ENCODE data around the gene FOXK1.

The FOXK1 gene

GRCh38 chr7:4766666-4767519 lies 84.8 kb downstream of the FOXK1 start:
- no peak for DNase-seq

- DNase-seq = no peak
Measured at GRCh38 chr7:4768597-4769569, 86.8 kb downstream of the FOXK1 start.

DNA sequence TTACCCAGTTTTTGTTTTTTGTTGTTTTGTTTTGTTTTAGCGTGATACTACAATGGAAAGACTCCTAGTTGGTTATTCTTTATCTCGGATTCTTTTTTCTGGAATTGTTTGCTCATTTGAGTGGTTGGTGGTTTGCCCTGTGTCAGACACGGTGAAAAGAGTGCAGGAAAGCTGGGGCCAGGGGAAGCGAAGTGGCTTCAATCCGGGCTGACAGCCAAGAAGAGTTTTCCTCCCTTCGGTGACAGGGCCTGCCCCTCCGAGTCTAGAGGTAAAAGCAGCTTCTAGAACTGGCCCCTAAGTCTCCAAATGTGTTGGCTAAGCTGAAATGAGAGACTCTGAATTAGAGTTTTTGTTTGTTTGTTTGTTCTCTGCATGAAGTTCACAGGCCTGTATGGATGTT lies 87.7 kb downstream of the FOXK1 start:
- DNase-seq = no peak

DNA sequence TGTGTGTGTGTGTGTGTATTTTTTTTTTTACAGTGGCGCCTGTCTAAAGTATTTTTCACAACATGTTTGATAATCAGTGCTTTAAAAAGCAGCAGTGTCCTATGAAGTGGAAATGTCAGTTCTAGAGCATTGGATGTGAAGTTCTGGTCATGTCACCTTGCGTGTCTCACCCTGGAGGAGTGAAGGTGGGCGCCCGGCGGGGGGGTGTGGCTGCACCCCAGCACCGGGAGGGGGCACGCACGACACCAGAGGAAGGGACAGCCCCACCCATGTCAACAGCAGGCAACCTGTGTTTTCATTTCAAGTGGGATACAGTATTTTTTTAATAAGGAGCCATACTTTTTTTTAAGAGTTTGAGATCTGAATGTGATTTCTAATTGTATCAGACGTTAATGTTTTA lies 88.8 kb downstream of the FOXK1 start:
- DNase-seq = no peak

DNA sequence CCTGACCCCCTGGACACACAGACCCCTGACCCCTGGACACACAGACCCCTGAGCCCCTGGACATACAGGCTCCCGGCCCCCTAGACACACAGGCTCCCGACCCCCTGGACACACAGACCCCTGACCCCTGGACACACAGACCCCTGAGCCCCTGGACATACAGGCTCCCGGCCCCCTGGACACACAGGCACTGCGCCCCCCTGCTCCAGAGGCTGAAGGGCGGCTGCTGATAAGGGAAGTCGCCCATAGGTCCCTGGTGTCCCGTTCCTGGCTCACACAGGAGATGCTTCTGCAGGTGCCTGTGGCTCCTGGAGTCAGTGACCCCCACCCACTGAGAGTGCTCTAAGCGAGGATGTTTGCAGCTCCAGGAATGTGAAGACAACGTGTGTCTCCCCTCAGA lies 89.6 kb downstream of the FOXK1 start:
- no peak for DNase-seq

DNA sequence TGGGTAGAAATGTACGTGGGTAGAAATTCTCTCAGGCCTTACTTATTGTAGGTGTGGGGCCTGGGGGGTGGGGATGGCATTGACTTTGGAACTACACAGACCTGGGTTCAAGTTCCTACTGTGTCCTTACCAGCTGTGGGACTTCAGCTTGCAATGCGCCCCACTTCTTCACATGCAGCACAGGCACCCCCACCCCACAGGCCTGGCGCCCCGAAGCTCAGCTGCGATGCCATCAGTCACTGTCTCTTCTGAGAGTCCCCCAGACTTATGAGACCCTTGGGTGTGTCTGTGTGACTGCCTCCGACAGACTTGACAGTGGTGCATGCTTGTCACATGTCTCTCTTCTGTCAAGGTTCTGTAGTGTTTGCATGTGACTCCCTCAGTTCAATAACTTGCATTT lies 90.2 kb downstream of the FOXK1 start:
- DNase-seq = no peak

GRCh38 chr7:4774007-4774406 lies 91.9 kb downstream of the FOXK1 start:
- DNase-seq = no peak

DNA sequence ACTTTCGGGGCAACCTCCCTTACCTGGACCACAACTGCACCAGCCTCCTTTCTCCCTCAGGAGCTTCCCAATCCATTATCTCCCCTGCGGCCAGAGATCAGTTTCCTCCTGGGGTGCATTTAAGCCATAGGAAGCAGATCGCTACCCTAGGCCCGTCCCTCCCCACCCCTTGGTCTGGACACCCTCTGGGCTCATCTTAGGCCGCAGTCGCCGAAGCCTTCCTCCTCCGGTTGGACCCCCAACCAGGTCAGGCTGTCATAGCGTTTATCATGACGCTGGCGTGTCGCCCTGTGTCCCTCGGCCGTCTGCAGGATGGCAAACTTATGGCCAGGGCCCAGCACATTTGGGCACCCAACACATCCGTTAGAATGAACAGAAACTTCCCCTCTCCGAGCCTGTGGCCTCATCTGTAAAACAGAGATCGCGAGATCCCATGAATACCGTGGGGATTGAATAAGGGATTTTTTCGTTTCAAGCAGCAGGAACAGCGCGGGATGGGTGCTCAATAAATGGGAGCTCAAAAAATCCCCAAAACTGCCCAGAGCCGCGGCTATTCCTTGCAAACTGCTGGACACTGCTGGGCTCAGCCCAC lies 92.7 kb downstream of the FOXK1 start:
- DNase-seq = no peak

DNA sequence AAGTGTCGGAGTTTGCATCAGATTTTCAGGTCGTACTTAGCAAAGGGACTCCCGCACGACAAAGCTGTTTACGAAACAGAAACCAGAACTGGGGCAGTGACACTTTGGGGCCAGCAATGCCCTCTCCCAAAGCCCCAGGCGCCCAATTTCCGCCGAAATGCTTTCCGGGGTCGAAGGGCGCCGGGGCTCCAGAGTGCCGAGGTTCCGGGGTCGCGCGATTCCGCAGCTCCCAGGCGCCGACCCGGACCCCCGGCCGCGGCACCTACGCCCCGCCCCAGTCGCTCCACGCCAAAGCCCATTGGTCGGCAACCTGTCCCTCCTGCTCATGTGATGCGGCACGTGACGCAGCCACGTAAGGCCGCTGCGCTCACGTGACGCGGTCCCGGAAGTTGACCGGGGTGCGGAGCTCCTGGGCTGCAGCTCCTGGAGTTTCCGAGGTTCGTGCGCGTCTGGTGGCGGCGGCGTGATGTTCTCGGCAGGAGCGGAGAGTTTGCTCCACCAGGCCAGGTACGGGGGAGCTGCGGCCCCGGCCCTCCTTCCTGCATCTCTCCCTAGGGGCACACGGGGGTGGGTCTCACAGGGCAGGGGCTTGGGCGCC lies 93.3 kb downstream of the FOXK1 start, which contains the start of gene AP5Z1:
TSS of gene AP5Z1 (plus strand) at position 374 of the 598 bp plus-strand sequence. CDS start at position 467, 93 bp downstream.
- peak; percentile 87 for DNase-seq

- DNase-seq = no peak
Measured at GRCh38 chr7:4775848-4776623, 93.9 kb downstream of the FOXK1 start.

GRCh38 chr7:4779118-4779517 lies 97.0 kb downstream of the FOXK1 start:
- no peak for DNase-seq

DNA sequence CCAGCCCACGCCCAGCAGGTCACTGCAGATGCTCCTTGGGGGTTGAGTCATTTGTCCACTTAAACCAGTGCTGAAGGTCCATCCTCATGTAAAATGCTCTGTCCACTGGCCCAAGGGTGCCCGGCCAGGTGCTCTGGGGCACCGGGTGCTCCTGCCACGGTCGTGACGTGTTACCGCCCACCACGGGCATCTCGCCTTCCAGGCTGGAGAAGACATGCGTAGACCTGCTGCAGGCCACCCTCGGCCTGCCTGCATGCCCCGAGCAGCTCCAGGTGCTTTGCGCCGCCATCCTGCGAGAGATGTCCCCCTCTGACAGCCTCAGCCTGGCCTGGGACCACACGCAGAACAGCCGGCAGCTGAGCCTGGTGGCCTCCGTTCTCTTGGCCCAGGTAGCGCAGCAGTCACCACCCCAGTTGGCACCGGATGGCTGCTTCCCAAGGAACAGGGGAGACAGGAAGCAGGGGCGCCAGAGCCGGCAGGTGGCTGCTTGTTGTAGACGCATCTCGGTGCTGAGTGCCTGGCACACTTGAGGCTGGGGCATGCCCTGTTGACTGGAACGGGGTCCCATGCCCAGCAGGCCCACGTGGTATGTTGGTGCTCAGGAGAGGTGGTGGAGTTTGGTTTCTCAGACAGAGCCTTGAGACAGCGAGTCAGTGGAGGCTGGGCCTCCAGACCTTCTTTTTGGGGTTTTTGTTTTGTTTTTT lies 99.4 kb downstream of the FOXK1 start:
- DNase-seq = no peak

DNA sequence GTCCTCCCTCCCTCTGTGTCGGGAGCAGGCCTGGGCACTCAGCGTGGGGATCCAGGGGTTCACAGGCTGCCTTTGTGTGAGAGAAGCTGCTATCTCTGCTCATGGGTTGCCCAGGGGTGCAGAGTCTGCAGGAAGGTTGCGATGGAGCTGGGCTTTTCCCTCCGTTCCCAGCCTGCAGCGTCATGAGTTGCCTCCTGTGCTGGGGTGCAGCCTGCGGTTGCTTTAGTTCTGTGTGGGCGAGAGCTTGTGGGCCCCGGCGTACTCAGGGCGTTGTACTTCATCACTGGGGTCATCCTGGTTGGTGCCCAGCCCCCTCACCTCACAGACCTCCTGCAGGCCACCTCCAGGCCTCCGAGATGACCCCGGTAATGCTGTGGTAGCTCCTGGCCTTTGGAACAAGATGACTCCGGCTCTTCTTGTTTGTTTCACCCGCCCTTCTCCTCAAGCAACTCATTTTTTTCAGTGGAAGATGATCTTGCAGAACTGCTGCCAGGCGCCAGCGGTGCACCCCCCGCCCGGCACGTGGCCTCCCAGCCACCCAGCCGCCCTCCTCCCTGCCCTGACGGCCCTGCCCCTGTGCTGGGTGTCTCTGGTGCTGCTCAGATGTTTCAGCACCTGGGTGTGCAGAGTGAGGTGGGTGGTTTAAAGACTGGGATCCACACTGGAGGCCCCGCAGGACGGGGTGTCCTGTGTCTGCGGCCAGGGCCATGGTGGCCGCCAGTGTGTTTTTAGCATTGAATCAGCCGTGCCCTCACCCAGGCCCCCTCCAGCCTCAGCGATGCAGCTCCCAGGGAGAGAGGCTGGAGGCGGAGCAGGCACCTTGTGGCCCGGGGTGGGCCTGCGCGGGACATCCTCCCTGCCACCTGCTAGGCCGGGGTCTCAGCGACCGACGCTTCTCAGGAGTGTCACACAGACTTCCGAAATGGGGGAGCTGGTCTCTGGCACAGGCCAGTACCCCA lies 100.5 kb downstream of the FOXK1 start:
- no peak for DNase-seq

- no peak for DNase-seq
Measured at GRCh38 chr7:4783292-4783652, 101.2 kb downstream of the FOXK1 start.

GRCh38 chr7:4783762-4784351 lies 101.8 kb downstream of the FOXK1 start:
- DNase-seq = no peak

DNA sequence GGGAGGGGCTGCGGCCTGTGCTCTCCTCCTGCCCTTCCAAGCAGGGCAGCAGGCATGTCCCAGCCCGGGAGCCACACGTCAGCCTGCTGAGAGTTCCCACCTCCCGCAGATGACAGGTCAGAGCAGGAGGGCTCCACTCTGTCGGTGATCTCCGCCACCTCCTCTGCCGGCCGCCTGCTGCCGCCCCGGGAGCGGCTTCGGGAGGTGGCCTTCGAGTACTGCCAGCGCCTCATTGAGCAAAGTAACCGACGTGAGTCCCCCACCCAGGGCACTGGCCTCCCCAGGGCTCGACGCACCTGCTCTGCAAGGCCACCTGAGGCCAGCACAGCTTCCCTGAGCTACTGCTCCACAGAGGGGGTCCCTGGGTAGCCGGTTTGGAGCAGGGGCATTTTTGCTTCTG lies 102.7 kb downstream of the FOXK1 start:
- no peak for DNase-seq

GRCh38 chr7:4785371-4785770 lies 103.3 kb downstream of the FOXK1 start:
- DNase-seq = no peak

- DNase-seq = no peak
Measured at GRCh38 chr7:4786015-4786414, 103.9 kb downstream of the FOXK1 start.

- DNase-seq = no peak
Measured at GRCh38 chr7:4787541-4787940, 105.4 kb downstream of the FOXK1 start.
